Stimulated activated naive CD8-positive, alpha-beta T cell treated with anti-CD3 and anti-CD28 coated beads, Interleukin-15, amount 100 ng/mL, for 72 hours (primary cell): ENCODE data around the gene PAPLN.
A peak's percentile ranks its signal among the peaks of the same experiment; 100 is the strongest.
"Not testable (repeated sequence)": the region's sequence is repeated elsewhere in the genome, so short reads cannot be mapped to it uniquely, and the experiment has no call there.

ENCODE experiments used
- ATAC-seq: fragments of 150-1000 bp; cut with Tn5 transposase; 2 replicates; pipeline ENCODE4 v1.10.0; 2021; ENCODE audit warnings: mild to moderate bottlenecking, moderate library complexity
- DNase-seq, 2 donors: peaks; one replicate each; pipeline ENCODE4 v3.0.0; 2021 to 2022
- H3K27ac Mint-ChIP-seq, 2 donors: one replicate each; pipeline ENCODE4 v1.8.0; 2022; ENCODE audit warnings: mild to moderate bottlenecking in 2 of 2, mixed read lengths in 2 of 2, moderate library complexity in 2 of 2
- H3K27me3 Mint-ChIP-seq: one replicate; pipeline ENCODE4 v1.8.0; 2022; ENCODE audit warnings: mixed read lengths
- H3K4me1 Mint-ChIP-seq: one replicate; pipeline ENCODE4 v1.8.0; 2022; ENCODE audit warnings: mild to moderate bottlenecking, mixed read lengths
- H3K4me3 Mint-ChIP-seq, 2 donors: one replicate each; pipeline ENCODE4 v1.8.0; 2022; ENCODE audit warnings: mild to moderate bottlenecking in 2 of 2, mixed read lengths in 2 of 2, moderate library complexity in 1 of 2
- H3K9me3 Mint-ChIP-seq, 2 donors: one replicate each; pipeline ENCODE4 v1.8.0; 2022; ENCODE audit warnings: mixed read lengths in 2 of 2

The PAPLN gene

GRCh38 chr14:73237219-73237785, at the start of gene PAPLN:
Gene PAPLN, plus strand, starts transcription at chr14:73237506. Its CDS starts 2,273 bp downstream, at chr14:73239779.
- Mint-ChIP-seq H3K4me3 (peak within 1 kb of the TSS; percentile 59 to 72), H3K27ac (no peak within 1 kb of the TSS), H3K27me3 (peaks cover 98% of the 10 kb centered on the region), H3K4me1 (peaks cover 41% of the 10 kb centered on the region), H3K9me3 (no peaks in the 10 kb centered on the region)
- DNase-seq (no peak), ATAC-seq (peak; percentile 42)

GRCh38 chr14:73188501-73188911, 48.8 kb upstream of the PAPLN start:
- H3K4me3 Mint-ChIP-seq: no peak overlapping the region
- no peaks in the 10 kb centered on the region for H3K4me1 Mint-ChIP-seq
- ATAC-seq: no peak
- H3K27ac Mint-ChIP-seq: peak overlapping the region in 1 of 2 donors; percentile 37
- H3K9me3 Mint-ChIP-seq: no peaks in the 10 kb centered on the region
- DNase-seq: no peak
- no peaks in the 10 kb centered on the region for H3K27me3 Mint-ChIP-seq

- no peaks in the 10 kb centered on the region for H3K9me3 Mint-ChIP-seq
- no peaks in the 10 kb centered on the region for H3K27me3 Mint-ChIP-seq
- ATAC-seq: no peak
- H3K4me1 Mint-ChIP-seq: no peaks in the 10 kb centered on the region
- no peak overlapping the region for H3K4me3 Mint-ChIP-seq
- H3K27ac Mint-ChIP-seq: no peak overlapping the region
- DNase-seq: no peak
Measured at GRCh38 chr14:73189651-73190050, 47.7 kb upstream of the PAPLN start.

- Mint-ChIP-seq H3K4me1 (no peaks in the 10 kb centered on the region), H3K4me3 (no peak overlapping the region), H3K27me3 (no peaks in the 10 kb centered on the region), H3K9me3 (no peaks in the 10 kb centered on the region), H3K27ac (no peak overlapping the region)
- ATAC-seq (no peak), DNase-seq (no peak)
Measured at GRCh38 chr14:73191441-73191840, 45.9 kb upstream of the PAPLN start.

GRCh38 chr14:73194306-73194705, 43.0 kb upstream of the PAPLN start:
- H3K9me3 Mint-ChIP-seq, H3K27me3 Mint-ChIP-seq, ATAC-seq, H3K4me1 Mint-ChIP-seq, H3K4me3 Mint-ChIP-seq, DNase-seq, H3K27ac Mint-ChIP-seq: not testable (repeated sequence)

- H3K27ac Mint-ChIP-seq: no peak overlapping the region
- H3K4me1 Mint-ChIP-seq: no peaks in the 10 kb centered on the region
- H3K27me3 Mint-ChIP-seq: no peaks in the 10 kb centered on the region
- no peak for ATAC-seq
- no peak overlapping the region for H3K4me3 Mint-ChIP-seq
- DNase-seq: no peak
- H3K9me3 Mint-ChIP-seq: no peaks in the 10 kb centered on the region
Measured at GRCh38 chr14:73198253-73198652, 39.1 kb upstream of the PAPLN start.

- Mint-ChIP-seq H3K27ac (no peak overlapping the region), H3K4me3 (no peak overlapping the region), H3K27me3 (no peaks in the 10 kb centered on the region), H3K9me3 (no peaks in the 10 kb centered on the region), H3K4me1 (no peaks in the 10 kb centered on the region)
- no peak for ATAC-seq
- no peak for DNase-seq
Measured at GRCh38 chr14:73203527-73203926, 33.8 kb upstream of the PAPLN start.

- Mint-ChIP-seq H3K4me3 (no peak overlapping the region), H3K27me3 (no peaks in the 10 kb centered on the region), H3K9me3 (no peaks in the 10 kb centered on the region), H3K27ac (no peak overlapping the region), H3K4me1 (no peaks in the 10 kb centered on the region)
- no peak for ATAC-seq
- DNase-seq: no peak
Measured at GRCh38 chr14:73207615-73208014, 29.7 kb upstream of the PAPLN start.

- no peaks in the 10 kb centered on the region for H3K9me3 Mint-ChIP-seq
- no peaks in the 10 kb centered on the region for H3K27me3 Mint-ChIP-seq
- H3K4me1 Mint-ChIP-seq: no peaks in the 10 kb centered on the region
- no peak for ATAC-seq
- no peak overlapping the region for H3K27ac Mint-ChIP-seq
- no peak for DNase-seq
- H3K4me3 Mint-ChIP-seq: no peak overlapping the region
Measured at GRCh38 chr14:73208390-73208789, 28.9 kb upstream of the PAPLN start.

GRCh38 chr14:73208846-73209245, 28.5 kb upstream of the PAPLN start:
- Mint-ChIP-seq H3K9me3 (no peaks in the 10 kb centered on the region), H3K4me3 (no peak overlapping the region)
- no peak for ATAC-seq

GRCh38 chr14:73209953-73210352, 27.4 kb upstream of the PAPLN start:
- Mint-ChIP-seq H3K9me3 (no peaks in the 10 kb centered on the region), H3K4me1 (no peaks in the 10 kb centered on the region), H3K27ac (no peak overlapping the region), H3K27me3 (no peaks in the 10 kb centered on the region), H3K4me3 (no peak overlapping the region)
- no peak for ATAC-seq
- DNase-seq: no peak

More at GRCh38 chr14:73208846-73209245, 28.5 kb upstream of the PAPLN start:
- no peaks in the 10 kb centered on the region for H3K4me1 Mint-ChIP-seq
- no peak for DNase-seq
- no peak overlapping the region for H3K27ac Mint-ChIP-seq
- no peaks in the 10 kb centered on the region for H3K27me3 Mint-ChIP-seq

- no peak overlapping the region for H3K4me3 Mint-ChIP-seq
- H3K4me1 Mint-ChIP-seq: no peaks in the 10 kb centered on the region
- DNase-seq: no peak
- H3K27me3 Mint-ChIP-seq: no peaks in the 10 kb centered on the region
- ATAC-seq: no peak
- no peaks in the 10 kb centered on the region for H3K9me3 Mint-ChIP-seq
- H3K27ac Mint-ChIP-seq: no peak overlapping the region
Measured at GRCh38 chr14:73211251-73212040, 25.9 kb upstream of the PAPLN start.

GRCh38 chr14:73216030-73216429, 21.3 kb upstream of the PAPLN start:
- H3K4me1 Mint-ChIP-seq: no peaks in the 10 kb centered on the region
- H3K4me3 Mint-ChIP-seq: no peak overlapping the region
- H3K27ac Mint-ChIP-seq: no peak overlapping the region
- no peak for DNase-seq
- H3K9me3 Mint-ChIP-seq: no peaks in the 10 kb centered on the region
- no peaks in the 10 kb centered on the region for H3K27me3 Mint-ChIP-seq
- no peak for ATAC-seq

- ATAC-seq (no peak), DNase-seq (no peak)
- H3K4me3 Mint-ChIP-seq: no peak overlapping the region
- H3K27me3 Mint-ChIP-seq: no peaks in the 10 kb centered on the region
- H3K9me3 Mint-ChIP-seq: no peaks in the 10 kb centered on the region
- no peak overlapping the region for H3K27ac Mint-ChIP-seq
- H3K4me1 Mint-ChIP-seq: peaks cover 9% of the 10 kb centered on the region
Measured at GRCh38 chr14:73217411-73217810, 19.9 kb upstream of the PAPLN start.

- Mint-ChIP-seq H3K4me1 (peaks cover 16% of the 10 kb centered on the region), H3K4me3 (no peak overlapping the region), H3K27me3 (no peaks in the 10 kb centered on the region), H3K9me3 (no peaks in the 10 kb centered on the region), H3K27ac (peak overlapping the region in 1 of 2 donors; percentile 37)
- DNase-seq (no peak), ATAC-seq (no peak)
Measured at GRCh38 chr14:73220061-73220460, 17.2 kb upstream of the PAPLN start.

- Mint-ChIP-seq H3K27me3 (no peaks in the 10 kb centered on the region), H3K9me3 (no peaks in the 10 kb centered on the region), H3K27ac (no peak overlapping the region), H3K4me1 (peaks cover 16% of the 10 kb centered on the region), H3K4me3 (no peak overlapping the region)
- DNase-seq: no peak
- no peak for ATAC-seq
Measured at GRCh38 chr14:73220634-73221033, 16.7 kb upstream of the PAPLN start.
